Endothelial cell of umbilical vein (primary cell): Measurements from ENCODE around the gene BCL11A.

Experiments used
- CTCF ChIP-seq, 2 donors: IDR thresholded peaks; 1 replicate in 1 of 2; 2 replicates in 1 of 2; pipeline ENCODE4 v1.5.1; 2011; ENCODE audit warnings: low read length in 2 of 2, mild to moderate bottlenecking in 2 of 2, moderate library complexity in 2 of 2, control low read depth in 1 of 2, inconsistent platforms in 1 of 2, low read depth in 1 of 2; ENCODE audit not compliant: insufficient read depth in 1 of 2; ENCODE audit errors: extremely low read depth in 1 of 2
- EZH2 ChIP-seq: IDR thresholded peaks from 2 replicates; pipeline ENCODE4 v1.6.1; 2012; ENCODE audit warnings: borderline replicate concordance, low read depth, mild to moderate bottlenecking, moderate library complexity, low read length, inconsistent platforms; ENCODE audit not compliant: severe bottlenecking
- FOS ChIP-seq: IDR thresholded peaks from 2 replicates; pipeline ENCODE4 v1.6.1; 2011; ENCODE audit warnings: mild to moderate bottlenecking, low read length, moderate library complexity, borderline replicate concordance; ENCODE audit not compliant: insufficient read depth
- GATA2 ChIP-seq: IDR thresholded peaks from 2 replicates; pipeline ENCODE4 v1.7.0; 2011; ENCODE audit warnings: low read depth, mild to moderate bottlenecking, moderate library complexity, mixed read lengths, low read length; ENCODE audit not compliant: insufficient read length, insufficient read depth
- JUN ChIP-seq: IDR thresholded peaks from 2 replicates; pipeline ENCODE4 v1.6.1; 2011; ENCODE audit warnings: borderline replicate concordance, low read depth; ENCODE audit not compliant: insufficient read length, insufficient read depth
- MYC ChIP-seq: IDR thresholded peaks from one replicate; pipeline ENCODE4 v1.6.1; 2011; ENCODE audit warnings: mild to moderate bottlenecking, low read depth, low read length
- POLR2A ChIP-seq: IDR thresholded peaks from 2 replicates; pipeline ENCODE4 v1.6.1; 2012; ENCODE audit warnings: low read depth, mild to moderate bottlenecking, control low read depth, low read length
- POLR2AphosphoS5 ChIP-seq: IDR thresholded peaks from 2 replicates; pipeline ENCODE4 v1.6.1; 2012; ENCODE audit warnings: low read depth, mild to moderate bottlenecking, control low read depth, low read length, moderate library complexity; ENCODE audit not compliant: insufficient read depth
- TF ChIP-seq, protein P1 (sequence below): IDR thresholded peaks from 2 replicates; pipeline ENCODE4 v1.6.1; 2011; ENCODE audit not compliant: insufficient read depth, insufficient read length

DNA sequence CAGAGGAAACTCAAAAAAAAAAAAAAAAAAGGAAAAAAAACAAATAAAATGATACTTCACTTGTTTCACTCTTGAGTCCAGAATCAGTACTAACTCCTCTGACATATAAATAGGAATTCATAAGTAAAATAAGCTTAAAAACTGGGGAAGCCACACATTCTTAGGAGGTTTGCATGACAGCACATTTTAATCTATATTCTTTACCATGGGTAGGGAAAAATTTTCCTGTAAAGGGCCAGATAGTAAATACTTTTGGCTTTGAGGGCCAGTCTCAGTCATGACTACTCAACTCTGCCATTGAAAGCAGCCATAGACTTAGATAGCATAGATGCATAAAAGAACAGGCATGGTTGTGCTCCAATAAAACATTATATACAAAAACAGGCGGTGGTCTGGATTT lies 145.2 kb downstream of the BCL11A start:
- no peak for TF ChIP-seq CTCF (IDR thresholded peaks at IDR 0.05; ENCODE audit: extremely low read depth in 1 of 2, insufficient read depth in 1 of 2, low read depth in 1 of 2, low read length in 2 of 2)
- no peak for TF ChIP-seq POLR2AphosphoS5
- TF ChIP-seq POLR2A: no peak
- TF ChIP-seq EZH2: no peak
- TF ChIP-seq, protein P1, sequence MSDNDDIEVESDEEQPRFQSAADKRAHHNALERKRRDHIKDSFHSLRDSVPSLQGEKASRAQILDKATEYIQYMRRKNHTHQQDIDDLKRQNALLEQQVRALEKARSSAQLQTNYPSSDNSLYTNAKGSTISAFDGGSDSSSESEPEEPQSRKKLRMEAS: no peak
- no peak for TF ChIP-seq GATA2
- no peak for TF ChIP-seq JUN
- no peak for TF ChIP-seq MYC
- no peak for TF ChIP-seq FOS
